ENCODE data around the gene FAM193A.

DNA sequence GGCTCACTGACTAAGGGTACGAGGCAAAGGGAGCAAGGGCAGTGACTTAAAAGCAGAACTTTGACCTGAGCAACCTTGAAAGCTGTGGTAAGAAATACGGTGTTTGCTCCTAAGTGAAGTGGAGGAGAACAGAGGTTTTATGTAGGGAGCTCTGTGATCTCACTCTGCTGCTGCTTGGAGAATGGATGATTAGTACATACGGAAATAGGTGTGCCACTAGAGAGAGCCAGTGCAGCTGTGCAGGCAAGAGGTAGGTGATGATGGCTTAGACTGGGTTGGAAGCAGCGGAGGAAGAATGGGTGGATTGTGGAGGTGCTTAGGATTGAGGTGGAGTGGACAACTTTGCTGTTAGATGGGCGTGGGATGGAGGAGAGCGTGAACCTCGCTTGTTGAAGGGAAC, 85.0 kb downstream of the FAM193A start:
- TF ChIP-seq, protein P1, sequence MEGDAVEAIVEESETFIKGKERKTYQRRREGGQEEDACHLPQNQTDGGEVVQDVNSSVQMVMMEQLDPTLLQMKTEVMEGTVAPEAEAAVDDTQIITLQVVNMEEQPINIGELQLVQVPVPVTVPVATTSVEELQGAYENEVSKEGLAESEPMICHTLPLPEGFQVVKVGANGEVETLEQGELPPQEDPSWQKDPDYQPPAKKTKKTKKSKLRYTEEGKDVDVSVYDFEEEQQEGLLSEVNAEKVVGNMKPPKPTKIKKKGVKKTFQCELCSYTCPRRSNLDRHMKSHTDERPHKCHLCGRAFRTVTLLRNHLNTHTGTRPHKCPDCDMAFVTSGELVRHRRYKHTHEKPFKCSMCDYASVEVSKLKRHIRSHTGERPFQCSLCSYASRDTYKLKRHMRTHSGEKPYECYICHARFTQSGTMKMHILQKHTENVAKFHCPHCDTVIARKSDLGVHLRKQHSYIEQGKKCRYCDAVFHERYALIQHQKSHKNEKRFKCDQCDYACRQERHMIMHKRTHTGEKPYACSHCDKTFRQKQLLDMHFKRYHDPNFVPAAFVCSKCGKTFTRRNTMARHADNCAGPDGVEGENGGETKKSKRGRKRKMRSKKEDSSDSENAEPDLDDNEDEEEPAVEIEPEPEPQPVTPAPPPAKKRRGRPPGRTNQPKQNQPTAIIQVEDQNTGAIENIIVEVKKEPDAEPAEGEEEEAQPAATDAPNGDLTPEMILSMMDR (IDR thresholded peaks at IDR 0.05 in 4 of 5, conservative IDR thresholded peaks at IDR 0.05 in 1 of 5), result no peak
- no peak for TF ChIP-seq POLR2A (IDR thresholded peaks at IDR 0.05)

All from gastrocnemius medialis (tissue), 4 donors.